ENCODE measurements around the gene TMEM131.

GRCh38 chr2:97763176-97763845, 232.4 kb downstream of the TMEM131 start:
- no peak for TF ChIP-seq CTCF (conservative IDR thresholded peaks at IDR 0.05)
- TF ChIP-seq ZFX (IDR thresholded peaks at IDR 0.05), result no peak
